Testis (tissue), 3 donors: ENCODE results near the gene PTGDR2. TPM values are rescaled to one million over a fixed set of nuclear protein-coding genes. Genes with fewer than 3 reads are reported as not detected.
"Not testable (repeated sequence)": the region's sequence is repeated elsewhere in the genome, so short reads cannot be mapped to it uniquely, and the experiment has no call there.

Experiments used
- DNase-seq: peaks from one replicate; pipeline ENCODE4 v3.0.0-alpha.2; 2019
- H3K27ac ChIP-seq, 2 donors: fragments of 200-600 bp; sonication (generic); one replicate each; pipeline ENCODE4 v1.5.1; 2019
- H3K27me3 ChIP-seq: fragments of 200-600 bp; sonication (generic); one replicate; pipeline ENCODE4 v1.5.1; 2019
- H3K36me3 ChIP-seq: fragments of 200-600 bp; sonication (generic); one replicate; pipeline ENCODE4 v1.5.1; 2017; ENCODE audit warnings: low read depth; ENCODE audit errors: missing control alignments
- H3K4me1 ChIP-seq: fragments of 200-600 bp; sonication (generic); one replicate; pipeline ENCODE4 v1.5.1; 2019
- H3K4me3 ChIP-seq, 2 donors: fragments of 200-600 bp; sonication (generic); one replicate each; pipeline ENCODE4 v1.5.1; 2017 to 2019
- H3K9me3 ChIP-seq: fragments of 200-600 bp; sonication (generic); one replicate; pipeline ENCODE4 v1.5.1; 2017
- POLR2A ChIP-seq: fragments of 450-650 bp; IDR thresholded peaks from one replicate; pipeline ENCODE4 v1.6.1; 2017; ENCODE audit warnings: antibody characterized with exemption, mild to moderate bottlenecking, moderate library complexity
- whole genome bisulfite sequencing, 2 donors: methylation state at CpG; one replicate each; pipeline ENCODE4 v1.1.5; 2018; 5-methylcytosine and 5-hydroxymethylcytosine counted together
- intact Hi-C: fragments of 100-400 bp; cut with DNase I; formaldehyde crosslinking; loops from one replicate; pipeline ENCODE4 v1.15.1; 2023; ENCODE audit warnings: low total_unique reads
- polyA plus RNA-seq: library from polyadenylated mRNA; stranded (reverse); fragments of 350-450 nt; fragmentation: Illumina TruSeq; extraction: RNeasy Lipid Tissue Mini Kit (QIAGEN cat#74804); gene quantifications from one replicate; pipeline ENCODE4 v1.2.3, GENCODE V29; 2014; ENCODE audit warnings: low read depth, low replicate concordance; ENCODE audit not compliant: insufficient read depth
- total RNA-seq, 2 donors: library from RNA; depleted of rRNA; stranded (reverse); fragments of >200 nt; gene quantifications; one replicate each; pipeline ENCODE4 v1.2.3, GENCODE V29; 2016
- TF ChIP-seq, protein P1 (sequence below), 3 experiments: fragments of 450-650 bp in 2 of 3; fragments of 200-600 bp in 1 of 3; sonication (generic) in 1 of 3; IDR thresholded peaks; one replicate each; pipeline ENCODE4 v1.5.1; 2016 to 2019; ENCODE audit warnings: antibody characterized with exemption in 3 of 3, mild to moderate bottlenecking in 2 of 3, moderate library complexity in 1 of 3

PTGDR2 gene
- total and polyA plus RNA-seq, 3 donors from 2014 or later: 0.28 to 1.5 (median 0.81) TPM

DNA sequence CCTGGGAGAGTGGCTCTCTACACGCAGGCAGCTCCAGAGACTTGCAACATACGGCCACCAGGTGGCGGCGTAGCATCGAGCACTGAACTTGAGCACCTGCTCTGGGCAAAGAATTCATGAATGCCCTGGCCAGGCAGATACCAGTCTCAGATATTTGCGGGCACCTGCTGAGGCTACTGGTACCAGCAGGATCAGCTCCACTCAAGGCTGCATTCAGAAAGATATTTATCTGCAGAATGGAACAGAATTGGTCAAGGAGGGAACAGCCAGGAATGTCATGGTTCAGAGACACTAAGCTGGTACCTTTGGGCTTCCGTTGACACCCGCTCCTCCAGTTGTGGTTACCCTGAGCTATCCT lies 24.6 kb downstream of the PTGDR2 start:
- DNase-seq: peak; percentile 94
- H3K27ac ChIP-seq: no peak overlapping the region
- no peaks in the 10 kb centered on the region for H3K9me3 ChIP-seq
- no peaks in the 10 kb centered on the region for H3K36me3 ChIP-seq
- peaks cover 9% of the 10 kb centered on the region for H3K4me1 ChIP-seq
- H3K4me3 ChIP-seq: no peak overlapping the region
- H3K27me3 ChIP-seq: no peaks in the 10 kb centered on the region
- no peak for TF ChIP-seq POLR2A
- TF ChIP-seq, protein P1, sequence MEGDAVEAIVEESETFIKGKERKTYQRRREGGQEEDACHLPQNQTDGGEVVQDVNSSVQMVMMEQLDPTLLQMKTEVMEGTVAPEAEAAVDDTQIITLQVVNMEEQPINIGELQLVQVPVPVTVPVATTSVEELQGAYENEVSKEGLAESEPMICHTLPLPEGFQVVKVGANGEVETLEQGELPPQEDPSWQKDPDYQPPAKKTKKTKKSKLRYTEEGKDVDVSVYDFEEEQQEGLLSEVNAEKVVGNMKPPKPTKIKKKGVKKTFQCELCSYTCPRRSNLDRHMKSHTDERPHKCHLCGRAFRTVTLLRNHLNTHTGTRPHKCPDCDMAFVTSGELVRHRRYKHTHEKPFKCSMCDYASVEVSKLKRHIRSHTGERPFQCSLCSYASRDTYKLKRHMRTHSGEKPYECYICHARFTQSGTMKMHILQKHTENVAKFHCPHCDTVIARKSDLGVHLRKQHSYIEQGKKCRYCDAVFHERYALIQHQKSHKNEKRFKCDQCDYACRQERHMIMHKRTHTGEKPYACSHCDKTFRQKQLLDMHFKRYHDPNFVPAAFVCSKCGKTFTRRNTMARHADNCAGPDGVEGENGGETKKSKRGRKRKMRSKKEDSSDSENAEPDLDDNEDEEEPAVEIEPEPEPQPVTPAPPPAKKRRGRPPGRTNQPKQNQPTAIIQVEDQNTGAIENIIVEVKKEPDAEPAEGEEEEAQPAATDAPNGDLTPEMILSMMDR (IDR thresholded peaks at IDR 0.05): peak; percentile 94 to 97 (median 96)
- WGBS, 2 donors: 31 to 36% methylated on average over 4 to 8 of the region's 8 CpGs
- intact Hi-C loops: no loop called here

DNA sequence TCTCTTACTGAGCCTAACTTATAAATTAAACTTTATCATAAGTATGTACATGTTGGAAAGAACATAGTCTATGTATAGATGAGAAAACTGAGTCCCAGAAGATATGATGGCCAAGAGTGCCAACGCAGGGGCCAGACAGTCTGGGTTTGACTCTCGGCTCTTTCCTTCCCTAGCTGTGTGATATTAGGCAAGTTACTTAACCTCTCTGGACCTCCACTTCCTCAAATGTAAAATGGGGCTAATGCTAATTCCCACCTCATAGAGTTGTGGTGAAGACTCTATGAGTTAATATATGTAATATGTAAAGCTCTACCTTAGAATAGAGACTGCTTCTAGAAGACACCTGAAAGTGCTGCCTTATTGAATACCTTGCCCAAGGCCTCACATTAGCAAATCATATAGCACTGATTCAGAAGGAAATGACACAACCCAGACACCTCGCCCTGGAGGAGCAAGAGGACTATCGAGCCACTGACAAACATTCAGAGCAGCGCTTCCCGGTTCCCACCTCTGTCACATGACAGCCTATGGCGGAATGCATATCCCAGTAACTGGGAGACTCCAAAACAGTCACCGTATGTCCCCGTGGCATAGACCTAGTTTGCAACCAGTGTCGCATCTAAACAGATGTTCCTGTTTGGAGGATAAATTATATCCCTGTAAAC lies 25.1 kb downstream of the PTGDR2 start:
- intact Hi-C loops: no loop called here
- no peaks in the 10 kb centered on the region for H3K36me3 ChIP-seq
- no peaks in the 10 kb centered on the region for H3K27me3 ChIP-seq
- WGBS, 2 donors: 45 to 51% methylated on average over 10 of the region's 10 CpGs
- DNase-seq: no peak
- no peak overlapping the region for H3K27ac ChIP-seq
- no peak overlapping the region for H3K4me3 ChIP-seq
- H3K4me1 ChIP-seq: peaks cover 9% of the 10 kb centered on the region
- TF ChIP-seq POLR2A: no peak
- TF ChIP-seq, protein P1 (IDR thresholded peaks at IDR 0.05): no peak
- no peaks in the 10 kb centered on the region for H3K9me3 ChIP-seq

DNA sequence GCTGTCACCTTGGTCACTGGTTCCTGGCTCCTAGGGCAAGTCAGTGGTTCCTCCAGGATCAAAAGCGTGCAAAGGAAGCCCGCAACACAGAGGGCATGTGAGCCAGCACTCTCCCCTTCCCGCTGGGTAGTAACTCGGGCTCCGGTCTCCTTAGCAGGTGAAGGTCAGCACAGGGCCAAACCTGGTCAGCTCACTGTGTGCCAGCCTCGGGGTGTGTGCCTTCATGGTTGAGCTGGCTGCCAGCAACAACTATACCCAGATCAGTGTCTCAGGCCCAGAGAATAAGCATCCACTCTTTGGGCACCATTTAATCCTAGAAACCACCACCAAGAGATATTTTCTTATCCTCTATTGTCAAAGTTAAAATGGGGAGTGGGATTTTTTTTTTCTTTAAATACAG lies 30.0 kb downstream of the PTGDR2 start:
- DNase-seq: no peak
- 95% methylated on average over 6 of the region's 6 CpGs; no CpG with 5 or more reads in 1 of the 2 donors for WGBS, 2 donors
- Histone ChIP-seq H3K9me3 (no peaks in the 10 kb centered on the region), H3K27ac (no peak overlapping the region), H3K27me3 (no peaks in the 10 kb centered on the region), H3K4me3 (no peak overlapping the region), H3K4me1 (peaks cover 9% of the 10 kb centered on the region), H3K36me3 (no peaks in the 10 kb centered on the region)
- intact Hi-C loops: no loop called here
- no peak for TF ChIP-seq POLR2A
- TF ChIP-seq, protein P1 (IDR thresholded peaks at IDR 0.05): no peak

DNA sequence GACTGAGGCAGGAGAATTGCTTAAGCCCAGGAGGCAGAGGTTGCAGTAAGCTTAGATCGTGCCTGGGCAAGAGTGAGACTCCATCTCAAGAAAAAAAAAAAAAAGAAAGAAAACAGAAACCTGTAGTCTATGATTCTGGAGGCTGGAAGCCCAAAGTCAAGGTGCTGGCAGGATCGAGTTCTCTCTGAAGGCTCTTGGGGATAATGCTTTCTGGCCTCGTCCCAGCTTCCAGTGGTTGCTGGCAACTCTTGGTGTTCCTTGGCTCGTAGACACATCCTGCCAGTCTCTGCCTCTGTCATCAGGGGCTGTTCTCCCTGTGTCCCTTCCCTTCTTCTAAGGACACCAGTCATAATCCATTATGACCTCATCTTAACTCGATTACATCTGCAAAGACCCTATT lies 30.6 kb downstream of the PTGDR2 start:
- intact Hi-C loops: no loop called here
- H3K27me3 ChIP-seq: no peaks in the 10 kb centered on the region
- H3K9me3 ChIP-seq: no peaks in the 10 kb centered on the region
- H3K4me3 ChIP-seq: no peak overlapping the region
- 90 to 95% methylated on average over 5 of the region's 5 CpGs for WGBS, 2 donors
- TF ChIP-seq POLR2A: no peak
- TF ChIP-seq, protein P1 (IDR thresholded peaks at IDR 0.05): no peak
- DNase-seq: no peak
- peaks cover 9% of the 10 kb centered on the region for H3K4me1 ChIP-seq
- no peaks in the 10 kb centered on the region for H3K36me3 ChIP-seq
- no peak overlapping the region for H3K27ac ChIP-seq

DNA sequence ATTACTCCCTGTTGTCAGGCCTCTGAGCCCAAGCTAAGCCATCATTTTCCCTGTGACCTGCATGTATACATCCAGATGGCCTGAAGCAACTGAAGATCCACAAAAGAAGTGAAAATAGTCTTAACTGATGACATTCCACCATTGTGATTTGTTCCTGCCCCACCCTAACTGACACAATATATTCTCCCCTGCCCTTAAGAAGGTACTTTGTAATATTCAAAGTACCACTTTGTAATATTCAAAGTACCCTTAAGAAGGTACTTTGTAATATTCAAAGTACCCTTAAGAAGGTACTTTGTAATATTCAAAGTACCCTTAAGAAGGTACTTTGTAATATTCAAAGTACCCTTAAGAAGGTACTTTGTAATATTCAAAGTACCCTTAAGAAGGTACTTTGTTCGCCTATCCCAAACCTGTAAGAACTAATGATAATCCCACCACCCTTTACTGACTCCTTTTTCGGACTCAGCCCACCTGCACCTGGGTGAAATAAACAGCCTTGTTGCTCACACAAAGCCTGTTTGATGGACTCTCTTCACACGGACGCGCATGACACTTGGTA lies 31.9 kb downstream of the PTGDR2 start:
- H3K4me3 ChIP-seq, H3K9me3 ChIP-seq, H3K27me3 ChIP-seq, H3K36me3 ChIP-seq, H3K4me1 ChIP-seq, intact Hi-C loops, DNase-seq, H3K27ac ChIP-seq: not testable (repeated sequence)
- WGBS, 2 donors: 94 to 98% methylated on average over 5 of the region's 5 CpGs
